GM21381 (cell line): ENCODE measurements around the gene TDRD3.

Experiments used
- ATAC-seq: cut with Tn5 transposase; IDR thresholded peaks from one replicate; pipeline ENCODE4 v1.9.1; 2021; ENCODE audit warnings: mild to moderate bottlenecking, moderate library complexity; ENCODE audit not compliant: unreplicated experiment

TDRD3 gene

GRCh38 chr13:60572003-60572798 lies 175.2 kb downstream of the TDRD3 start:
- ATAC-seq = no peak

GRCh38 chr13:60572855-60573254 lies 175.8 kb downstream of the TDRD3 start:
- ATAC-seq = no peak

GRCh38 chr13:60574735-60575134 lies 177.7 kb downstream of the TDRD3 start:
- ATAC-seq = no peak

DNA sequence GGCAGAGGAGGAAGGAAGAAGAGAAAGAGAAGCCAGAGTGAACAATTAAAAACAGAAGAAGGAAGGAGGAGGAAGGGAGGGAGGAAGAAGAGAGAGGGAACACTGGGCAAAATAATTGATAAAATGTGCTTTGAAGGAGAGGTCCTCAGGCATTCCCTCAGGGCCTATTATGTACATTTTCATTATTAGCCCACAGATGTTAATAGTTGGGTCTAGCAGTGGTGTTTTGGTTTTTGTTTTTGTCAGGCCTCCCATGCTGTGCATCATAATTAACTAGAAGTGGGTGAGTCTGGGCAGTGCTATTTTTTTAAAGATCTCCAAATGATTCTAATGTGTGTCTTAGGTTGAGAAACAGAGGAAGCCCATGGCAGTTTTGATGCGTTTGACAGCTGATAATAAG lies 178.1 kb downstream of the TDRD3 start:
- no peak for ATAC-seq

GRCh38 chr13:60577761-60578160 lies 180.7 kb downstream of the TDRD3 start:
- no peak for ATAC-seq

GRCh38 chr13:60583196-60583888 lies 186.3 kb downstream of the TDRD3 start:
- no peak for ATAC-seq

- no peak for ATAC-seq
Observed at GRCh38 chr13:60583911-60584753, 187.1 kb downstream of the TDRD3 start.

GRCh38 chr13:60584976-60585375 lies 188.0 kb downstream of the TDRD3 start:
- no peak for ATAC-seq

GRCh38 chr13:60590800-60591747 lies 194.1 kb downstream of the TDRD3 start:
- ATAC-seq = no peak

DNA sequence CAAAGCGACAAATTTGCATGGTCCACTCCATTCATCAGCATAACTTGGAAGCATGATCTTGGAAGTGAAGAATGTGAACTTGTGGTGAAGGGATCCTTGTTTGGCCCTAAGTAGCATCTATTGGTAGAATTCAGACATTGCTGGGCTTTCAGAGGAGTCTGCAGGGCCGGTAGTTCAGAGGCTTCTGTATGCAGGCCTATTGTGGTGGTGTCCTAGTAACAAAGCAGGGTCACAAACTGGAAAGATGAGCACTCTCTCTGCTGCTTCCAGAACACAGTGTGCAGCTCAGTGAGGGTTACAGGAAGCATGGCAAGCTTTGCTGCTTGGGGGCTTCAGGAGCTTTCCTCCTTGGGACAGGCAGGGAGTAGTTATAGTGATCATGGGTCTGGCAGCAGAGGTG lies 206.0 kb downstream of the TDRD3 start:
- no peak for ATAC-seq

DNA sequence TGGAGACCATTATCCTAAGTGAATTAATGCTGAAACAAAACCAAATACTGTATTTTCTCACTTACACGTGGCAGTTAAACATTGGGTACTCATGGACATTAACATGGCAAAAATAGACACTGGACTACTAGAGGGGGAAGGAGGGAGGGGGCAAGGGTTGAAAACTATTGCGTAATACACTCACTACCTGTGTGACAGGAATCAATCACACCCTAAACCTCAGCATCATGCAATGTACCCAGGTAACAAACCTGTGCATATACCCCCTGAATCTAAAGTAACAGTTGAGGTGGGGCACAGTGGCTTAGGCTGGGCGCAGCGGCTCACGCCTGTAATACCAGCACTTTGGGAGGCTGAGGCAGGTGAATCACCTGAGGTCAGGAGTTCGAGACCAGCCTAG lies 207.0 kb downstream of the TDRD3 start:
- no peak for ATAC-seq

DNA sequence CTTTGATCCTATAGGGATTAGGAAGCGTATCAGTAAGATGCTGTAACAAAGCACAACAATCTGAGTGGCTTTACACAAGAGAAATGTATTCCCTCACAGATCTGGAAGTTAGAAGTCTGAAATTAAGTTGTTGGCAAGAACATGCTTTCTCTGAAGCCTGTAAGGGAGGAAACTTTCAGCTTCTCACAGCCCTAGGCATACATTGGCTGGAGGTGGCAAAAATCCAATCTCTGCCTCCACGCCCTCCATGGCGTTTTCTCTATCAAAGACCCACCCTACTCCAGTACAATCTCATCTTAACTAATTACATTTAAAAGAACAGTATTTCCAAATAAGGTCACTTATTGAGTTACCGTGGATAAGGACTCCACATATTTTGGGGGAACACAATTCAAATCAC lies 211.9 kb downstream of the TDRD3 start:
- no peak for ATAC-seq

DNA sequence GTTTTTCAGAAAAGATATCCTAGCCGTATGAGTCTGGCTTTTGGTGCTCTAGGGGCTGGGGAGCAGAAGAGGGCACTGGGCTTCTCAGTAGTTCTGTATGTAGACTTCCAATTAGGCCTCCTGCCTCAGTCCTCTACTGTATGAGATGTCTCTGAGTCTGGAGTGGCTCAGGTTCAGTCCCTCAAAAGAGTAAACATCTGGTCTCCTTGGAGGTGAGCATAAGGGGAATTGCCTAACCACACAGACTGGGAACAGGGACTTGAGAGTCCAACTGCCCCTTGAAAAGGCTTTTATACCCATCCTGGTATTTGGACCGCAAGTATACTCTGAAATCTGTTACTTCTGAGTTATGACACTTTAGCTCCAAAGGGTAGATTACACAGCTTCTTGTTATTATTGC lies 214.5 kb downstream of the TDRD3 start:
- no peak for ATAC-seq

GRCh38 chr13:60612593-60612992 lies 215.6 kb downstream of the TDRD3 start:
- no peak for ATAC-seq

GRCh38 chr13:60613080-60613479 lies 216.1 kb downstream of the TDRD3 start:
- ATAC-seq = no peak

DNA sequence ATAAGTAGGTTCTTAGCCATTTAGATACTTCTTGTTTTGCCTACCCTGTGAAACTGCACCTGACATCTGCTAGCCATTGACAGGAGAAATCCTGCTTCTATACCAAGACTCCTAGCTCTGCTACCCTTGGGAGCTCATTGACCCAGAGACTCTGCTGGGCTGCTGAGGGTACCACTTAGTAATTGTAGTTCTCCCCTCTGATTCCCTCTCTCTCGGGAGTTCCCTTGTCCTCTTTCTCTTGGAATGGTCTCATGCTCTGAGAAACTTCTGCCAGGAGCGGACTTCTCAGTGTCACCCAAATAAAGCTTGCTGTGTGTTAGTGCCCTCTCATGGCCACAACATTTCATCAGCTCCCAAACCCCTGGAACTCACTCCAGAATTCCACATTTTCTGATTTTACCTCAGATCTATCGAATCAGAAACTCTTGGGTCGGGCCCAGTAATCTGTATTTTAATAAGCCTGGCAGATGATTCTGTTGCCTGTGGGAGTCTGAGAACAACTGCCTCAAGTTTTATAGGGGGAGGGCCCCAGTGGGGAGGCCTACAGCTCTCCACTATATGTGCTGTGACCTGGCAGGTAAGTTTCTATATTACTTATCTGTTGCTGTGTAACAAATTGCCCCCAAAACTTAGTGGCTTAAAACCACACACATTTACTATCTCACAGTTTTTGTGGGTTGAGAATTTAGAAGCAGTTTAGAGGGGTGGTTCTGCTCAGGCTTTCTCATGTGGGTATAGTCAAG lies 221.1 kb downstream of the TDRD3 start:
- no peak for ATAC-seq

- no peak for ATAC-seq
Observed at GRCh38 chr13:60619461-60619860, 222.4 kb downstream of the TDRD3 start.

GRCh38 chr13:60620611-60621395 lies 223.8 kb downstream of the TDRD3 start:
- no peak for ATAC-seq

GRCh38 chr13:60623151-60623550 lies 226.1 kb downstream of the TDRD3 start:
- no peak for ATAC-seq
